SK-N-SH treated with all-trans-retinoic acid at 6 μM for 48 hours (cell line): ENCODE data around the gene DNMT3A.

Experiments
- CSDC2 ChIP-seq: fragments of 250-450 bp; sonication (Bioruptor Pico); IDR thresholded peaks from 2 replicates; pipeline ENCODE4 v1.5.0; 2020; ENCODE audit warnings: mild to moderate bottlenecking, moderate library complexity
- CSRNP3 ChIP-seq: fragments of 250-450 bp; sonication (Bioruptor Pico); IDR thresholded peaks from 2 replicates; pipeline ENCODE4 v1.5.1; 2021; ENCODE audit warnings: mild to moderate bottlenecking, moderate library complexity
- GLIS3 ChIP-seq: fragments of 250-450 bp; sonication (Bioruptor Pico); IDR thresholded peaks from 2 replicates; pipeline ENCODE4 v1.5.0; 2020; ENCODE audit warnings: mild to moderate bottlenecking, moderate library complexity
- PATZ1 ChIP-seq: fragments of 250-450 bp; sonication (Bioruptor Pico); IDR thresholded peaks from 2 replicates; pipeline ENCODE4 v1.8.0; 2020; ENCODE audit warnings: mild to moderate bottlenecking, moderate library complexity, borderline replicate concordance
- RARB ChIP-seq: fragments of 250-450 bp; sonication (Bioruptor Pico); IDR thresholded peaks from 2 replicates; pipeline ENCODE4 v1.8.0; 2021; ENCODE audit warnings: mild to moderate bottlenecking, moderate library complexity
- TCF4 ChIP-seq: fragments of 250-450 bp; sonication (Bioruptor Pico); IDR thresholded peaks from 2 replicates; pipeline ENCODE4 v1.8.0; 2021; ENCODE audit warnings: mild to moderate bottlenecking, moderate library complexity, borderline replicate concordance
- ZFP30 ChIP-seq: fragments of 450-650 bp; formaldehyde crosslinking; IDR thresholded peaks from 2 replicates; pipeline ENCODE4 v1.5.0; 2022; ENCODE audit warnings: mild to moderate bottlenecking, moderate library complexity
- ZNF70 ChIP-seq: fragments of 450-650 bp; formaldehyde crosslinking; IDR thresholded peaks from 2 replicates; pipeline ENCODE4 v1.5.0; 2020; ENCODE audit warnings: mild to moderate bottlenecking, moderate library complexity

GRCh38 chr2:25374411-25374810 lies 32.7 kb upstream of the DNMT3A start:
- no peak for TF ChIP-seq RARB
- no peak for TF ChIP-seq CSRNP3
- no peak for TF ChIP-seq CSDC2
- no peak for TF ChIP-seq GLIS3
- TF ChIP-seq ZFP30 (CRISPR knock-in tag), result no peak
- no peak for TF ChIP-seq PATZ1 (CRISPR knock-in tag)
- no peak for TF ChIP-seq TCF4
- TF ChIP-seq ZNF70 (CRISPR knock-in tag), result no peak
